ENCODE results near the gene PLSCR4. TPM values are rescaled to one million over a fixed set of nuclear protein-coding genes. Genes with fewer than 3 reads are reported as not detected.

The PLSCR4 gene
- total and polyA plus RNA-seq, 2 donors from 2014 or later: 11.9 to 33.0 TPM

Other genes starting within 250 kb of the PLSCR4 start
- 66.0 TPM for gene PLOD2, start 89.9 kb downstream of the PLSCR4 start, total RNA-seq
- 21.3 TPM for gene PLOD2, start 89.9 kb downstream of the PLSCR4 start, polyA plus RNA-seq (ENCODE audit: insufficient read depth, low read depth, low replicate concordance)
- gene PLSCR2, start 218.5 kb upstream of the PLSCR4 start, total RNA-seq: 1.4 TPM
- not detected for gene PLSCR2, start 218.5 kb upstream of the PLSCR4 start, polyA plus RNA-seq (ENCODE audit: insufficient read depth, low read depth, low replicate concordance)